Activated T-cell treated with anti-CD3 and anti-CD28 coated beads, Interleukin-2, amount 50 U/mL, for 24 hours (primary cell): ENCODE data around the gene ZNF544.

Experiments
- DNase-seq: peaks from one replicate; pipeline ENCODE4 v3.0.0-alpha.2; 2020
- H3K27ac Mint-ChIP-seq: 2 replicates; pipeline ENCODE4 v1.8.0; 2020; ENCODE audit warnings: mild to moderate bottlenecking, mixed read lengths
- H3K27me3 Mint-ChIP-seq: 2 replicates; pipeline ENCODE4 v1.8.0; 2020; ENCODE audit warnings: mixed read lengths
- H3K36me3 Mint-ChIP-seq: 2 replicates; pipeline ENCODE4 v1.8.0; 2020; ENCODE audit warnings: low read depth, mixed read lengths
- H3K4me1 Mint-ChIP-seq: 2 replicates; pipeline ENCODE4 v1.8.0; 2020; ENCODE audit warnings: low read depth, mixed read lengths
- H3K4me3 Mint-ChIP-seq: 2 replicates; pipeline ENCODE4 v1.8.0; 2020; ENCODE audit warnings: mild to moderate bottlenecking, moderate library complexity, mixed read lengths
- H3K9me3 Mint-ChIP-seq: 2 replicates; pipeline ENCODE4 v1.8.0; 2020; ENCODE audit warnings: mixed read lengths

The ZNF544 gene

GRCh38 chr19:58228585-58229254, at the start of gene ZNF544:
Gene ZNF544 (plus strand): TSS chr19:58228914. CDS start chr19:58244024, 15,110 bp downstream.
- H3K9me3 Mint-ChIP-seq: peaks cover 42% of the 10 kb centered on the region
- H3K27me3 Mint-ChIP-seq: no peaks in the 10 kb centered on the region
- H3K27ac Mint-ChIP-seq: peak within 1 kb of the TSS; percentile 96
- H3K36me3 Mint-ChIP-seq: peaks cover 69% of the 10 kb centered on the region
- peak within 1 kb of the TSS; percentile 94 for H3K4me3 Mint-ChIP-seq
- peak; percentile 83 for DNase-seq
- peaks cover 28% of the 10 kb centered on the region for H3K4me1 Mint-ChIP-seq

- no peaks in the 10 kb centered on the region for H3K27me3 Mint-ChIP-seq
- peaks cover 49% of the 10 kb centered on the region for H3K9me3 Mint-ChIP-seq
- H3K4me1 Mint-ChIP-seq: peaks cover 25% of the 10 kb centered on the region
- H3K36me3 Mint-ChIP-seq: peaks cover 91% of the 10 kb centered on the region
- peak; percentile 64 for DNase-seq
- peak overlapping the region; percentile 98 for H3K27ac Mint-ChIP-seq
- H3K4me3 Mint-ChIP-seq: peak overlapping the region; percentile 88
Observed at GRCh38 chr19:58181902-58182576, 46.7 kb upstream of the ZNF544 start.

GRCh38 chr19:58182577-58182988, 46.1 kb upstream of the ZNF544 start:
- DNase-seq: no peak
- peak overlapping the region; percentile 88 for H3K4me3 Mint-ChIP-seq
- peaks cover 25% of the 10 kb centered on the region for H3K4me1 Mint-ChIP-seq
- H3K36me3 Mint-ChIP-seq: peaks cover 91% of the 10 kb centered on the region
- H3K27me3 Mint-ChIP-seq: no peaks in the 10 kb centered on the region
- H3K9me3 Mint-ChIP-seq: peaks cover 43% of the 10 kb centered on the region
- H3K27ac Mint-ChIP-seq: peak overlapping the region; percentile 98

GRCh38 chr19:58182989-58183816, 45.5 kb upstream of the ZNF544 start, which contains the start of gene ZNF274:
Gene ZNF274 (plus strand): TSS chr19:58183061. CDS start chr19:58183966, 905 bp downstream.
- H3K27me3 Mint-ChIP-seq: no peaks in the 10 kb centered on the region
- peaks cover 39% of the 10 kb centered on the region for H3K9me3 Mint-ChIP-seq
- H3K36me3 Mint-ChIP-seq: peaks cover 91% of the 10 kb centered on the region

GRCh38 chr19:58183817-58184215, 44.9 kb upstream of the ZNF544 start:
- H3K27ac Mint-ChIP-seq: peak overlapping the region; percentile 98
- peaks cover 90% of the 10 kb centered on the region for H3K36me3 Mint-ChIP-seq
- H3K4me1 Mint-ChIP-seq: peaks cover 25% of the 10 kb centered on the region
- peaks cover 39% of the 10 kb centered on the region for H3K9me3 Mint-ChIP-seq
- H3K27me3 Mint-ChIP-seq: no peaks in the 10 kb centered on the region
- no peak for DNase-seq
- H3K4me3 Mint-ChIP-seq: peak overlapping the region; percentile 88

More at GRCh38 chr19:58182989-58183816, 45.5 kb upstream of the ZNF544 start, which contains the start of gene ZNF274:
- Mint-ChIP-seq H3K4me1 (peaks cover 25% of the 10 kb centered on the region), H3K4me3 (peak within 1 kb of the TSS; percentile 88), H3K27ac (peak within 1 kb of the TSS; percentile 98)
- DNase-seq: peak; percentile 96

GRCh38 chr19:58196901-58197616, 31.7 kb upstream of the ZNF544 start:
- peaks cover 96% of the 10 kb centered on the region for H3K36me3 Mint-ChIP-seq
- H3K27ac Mint-ChIP-seq: no peak overlapping the region
- peaks cover 54% of the 10 kb centered on the region for H3K9me3 Mint-ChIP-seq
- DNase-seq: no peak
- H3K27me3 Mint-ChIP-seq: no peaks in the 10 kb centered on the region
- no peaks in the 10 kb centered on the region for H3K4me1 Mint-ChIP-seq
- H3K4me3 Mint-ChIP-seq: no peak overlapping the region

GRCh38 chr19:58203814-58204475, 24.8 kb upstream of the ZNF544 start:
- no peaks in the 10 kb centered on the region for H3K4me1 Mint-ChIP-seq
- peak overlapping the region; percentile 14 for H3K27ac Mint-ChIP-seq
- H3K9me3 Mint-ChIP-seq: peaks cover 72% of the 10 kb centered on the region
- H3K27me3 Mint-ChIP-seq: no peaks in the 10 kb centered on the region
- DNase-seq: no peak
- peaks cover 100% of the 10 kb centered on the region for H3K36me3 Mint-ChIP-seq
- H3K4me3 Mint-ChIP-seq: no peak overlapping the region

- no peaks in the 10 kb centered on the region for H3K4me1 Mint-ChIP-seq
- no peak overlapping the region for H3K4me3 Mint-ChIP-seq
- H3K9me3 Mint-ChIP-seq: peaks cover 78% of the 10 kb centered on the region
- no peak overlapping the region for H3K27ac Mint-ChIP-seq
- DNase-seq: no peak
- H3K36me3 Mint-ChIP-seq: peaks cover 100% of the 10 kb centered on the region
- H3K27me3 Mint-ChIP-seq: no peaks in the 10 kb centered on the region
Observed at GRCh38 chr19:58204566-58204965, 24.1 kb upstream of the ZNF544 start.

GRCh38 chr19:58209577-58209976, 19.1 kb upstream of the ZNF544 start:
- H3K27ac Mint-ChIP-seq: no peak overlapping the region
- H3K4me1 Mint-ChIP-seq: no peaks in the 10 kb centered on the region
- H3K36me3 Mint-ChIP-seq: peaks cover 100% of the 10 kb centered on the region
- no peaks in the 10 kb centered on the region for H3K27me3 Mint-ChIP-seq
- peaks cover 91% of the 10 kb centered on the region for H3K9me3 Mint-ChIP-seq
- no peak overlapping the region for H3K4me3 Mint-ChIP-seq
- no peak for DNase-seq

GRCh38 chr19:58212336-58213074, 16.2 kb upstream of the ZNF544 start:
- DNase-seq: no peak
- Mint-ChIP-seq H3K4me1 (no peaks in the 10 kb centered on the region), H3K27me3 (no peaks in the 10 kb centered on the region), H3K36me3 (peaks cover 77% of the 10 kb centered on the region), H3K27ac (no peak overlapping the region), H3K4me3 (no peak overlapping the region), H3K9me3 (peaks cover 84% of the 10 kb centered on the region)

- Mint-ChIP-seq H3K36me3 (peaks cover 76% of the 10 kb centered on the region), H3K27me3 (no peaks in the 10 kb centered on the region), H3K4me1 (no peaks in the 10 kb centered on the region), H3K27ac (no peak overlapping the region), H3K9me3 (peaks cover 83% of the 10 kb centered on the region), H3K4me3 (no peak overlapping the region)
- DNase-seq: no peak
Observed at GRCh38 chr19:58213075-58213369, 15.7 kb upstream of the ZNF544 start.

GRCh38 chr19:58217069-58217481, 11.6 kb upstream of the ZNF544 start:
- no peak for DNase-seq
- Mint-ChIP-seq H3K36me3 (peaks cover 38% of the 10 kb centered on the region), H3K9me3 (peaks cover 54% of the 10 kb centered on the region), H3K27me3 (no peaks in the 10 kb centered on the region), H3K4me1 (no peaks in the 10 kb centered on the region), H3K4me3 (no peak overlapping the region), H3K27ac (no peak overlapping the region)
